GM21717 (cell line): ENCODE data around the gene PAGR1.
A peak's percentile ranks its signal among the peaks of the same experiment; 100 is the strongest.
"Not testable (repeated sequence)": the region's sequence is repeated elsewhere in the genome, so short reads cannot be mapped to it uniquely, and the experiment has no call there.

Experiments
- ATAC-seq: cut with Tn5 transposase; IDR thresholded peaks from one replicate; pipeline ENCODE4 v1.9.1; 2021; ENCODE audit warnings: mild to moderate bottlenecking, moderate library complexity; ENCODE audit not compliant: unreplicated experiment

Gene PAGR1

GRCh38 chr16:29815793-29816693 lies at the start of gene PAGR1:
Gene PAGR1, plus strand, starts transcription at chr16:29816152. Its CDS starts 374 bp downstream, at chr16:29816526.
- peak; percentile 44 for ATAC-seq

- ATAC-seq: no peak
These were observed 49.4 kb upstream of the PAGR1 start for GRCh38 chr16:29766571-29766970.

DNA sequence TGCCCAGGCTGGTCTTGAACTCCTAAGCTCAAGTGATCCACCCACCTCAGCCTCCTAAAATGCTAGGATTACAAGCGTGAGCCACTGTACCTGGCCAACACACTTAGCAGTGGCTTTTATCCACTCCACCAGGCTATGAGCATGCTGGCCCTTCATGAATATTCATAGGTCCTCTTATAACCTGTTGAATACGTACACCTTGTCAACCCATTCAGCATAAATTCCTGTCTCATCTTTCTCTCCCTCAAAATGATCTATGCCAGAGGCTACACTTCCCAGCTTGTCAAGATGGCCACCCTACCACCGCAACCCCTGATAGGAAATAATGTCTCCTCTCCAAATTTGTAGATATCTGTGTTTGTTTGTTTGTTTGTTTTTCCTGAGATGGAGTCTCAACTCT lies 48.9 kb upstream of the PAGR1 start:
- no peak for ATAC-seq

DNA sequence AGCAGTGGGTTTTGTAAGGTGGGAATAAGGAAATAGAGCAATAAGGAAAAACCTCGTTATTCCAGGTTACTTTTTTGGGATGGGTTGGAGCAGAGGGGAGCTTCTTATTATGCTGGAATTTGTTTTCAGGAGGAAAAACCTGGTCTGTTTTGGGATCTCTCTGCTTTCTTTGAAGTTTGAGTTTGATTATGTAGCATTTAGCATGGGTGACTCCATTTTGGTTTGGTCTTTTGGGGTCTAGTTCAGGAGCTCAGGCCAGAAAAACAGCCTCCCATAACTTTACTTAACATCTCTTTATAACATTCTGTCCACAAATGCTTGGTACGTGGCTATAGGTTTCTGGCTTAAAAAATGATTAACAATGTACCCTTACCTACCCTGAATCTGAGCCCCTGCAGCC lies 46.4 kb upstream of the PAGR1 start:
- ATAC-seq: no peak

- no peak for ATAC-seq
These were observed 45.6 kb upstream of the PAGR1 start for GRCh38 chr16:29770250-29770929.

DNA sequence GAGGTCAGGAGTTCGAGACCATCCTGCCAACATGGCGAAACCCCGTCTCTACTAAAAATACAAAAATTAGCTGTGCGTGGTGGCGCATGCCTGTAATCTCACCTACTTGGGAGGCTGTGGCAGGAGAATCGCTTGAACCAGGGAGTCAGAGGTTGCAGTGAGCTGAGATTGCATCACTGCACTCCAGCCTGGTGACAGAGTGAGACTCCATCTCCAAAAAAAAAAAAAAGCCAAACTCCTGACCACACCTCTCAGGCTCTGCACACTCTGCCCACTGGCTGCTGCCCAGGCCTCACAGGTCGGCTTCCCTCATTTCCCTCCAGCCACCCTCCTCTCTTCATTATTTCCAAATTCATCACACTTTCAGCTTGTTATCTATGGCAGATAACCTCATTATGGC lies 43.6 kb upstream of the PAGR1 start:
- not testable (repeated sequence) for ATAC-seq

DNA sequence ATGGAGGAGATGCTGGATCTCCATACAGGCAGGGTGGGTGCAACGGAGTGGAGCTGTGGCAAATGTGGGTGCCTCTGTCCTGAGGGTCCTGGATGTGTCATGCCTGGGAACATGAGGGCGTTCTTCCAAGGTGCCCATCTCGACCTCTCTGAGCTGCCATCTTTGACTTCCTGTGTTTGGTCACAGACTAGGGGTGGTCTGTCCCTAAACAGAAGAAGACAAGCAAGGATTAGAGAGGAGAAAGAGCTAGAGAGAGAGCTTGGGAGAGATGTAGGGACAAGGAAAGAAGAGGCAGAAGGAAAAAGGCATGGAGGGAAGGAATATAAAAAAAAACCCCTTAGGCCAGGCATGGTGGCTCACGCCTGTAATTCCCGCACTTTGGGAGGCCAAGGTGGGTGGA lies 41.2 kb upstream of the PAGR1 start:
- ATAC-seq: no peak

DNA sequence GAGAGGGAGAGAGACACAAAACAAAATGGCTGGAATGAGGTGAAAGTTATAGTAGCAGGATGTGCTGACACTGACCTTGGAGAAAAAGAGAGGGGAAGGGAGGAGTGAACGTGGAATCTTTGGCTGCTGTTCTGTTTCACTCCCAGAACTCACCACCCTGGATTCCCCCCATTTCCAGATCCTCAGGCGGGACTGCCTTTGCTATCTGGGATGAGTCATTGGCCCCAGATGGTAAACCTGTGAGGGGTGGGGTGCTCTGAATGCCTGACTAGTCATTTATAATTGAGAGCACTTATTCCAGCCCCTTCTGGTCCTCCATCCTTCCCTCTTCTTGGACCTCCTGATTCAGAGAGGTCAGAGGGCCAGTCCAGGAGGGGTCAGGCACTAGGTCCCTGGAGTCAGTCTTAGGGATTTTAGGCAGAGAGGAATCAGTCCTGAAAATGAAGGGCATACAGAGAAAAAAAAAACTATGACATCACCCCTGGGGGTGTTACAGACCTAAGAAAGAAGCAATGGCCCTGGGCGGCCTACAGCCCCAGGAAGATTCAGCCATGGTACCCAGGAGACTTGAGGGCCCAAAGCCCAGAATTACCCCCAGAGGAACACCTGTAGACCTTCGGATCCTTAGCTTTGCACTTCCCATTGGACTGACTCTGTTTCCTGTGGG lies 40.1 kb upstream of the PAGR1 start:
- no peak for ATAC-seq

- ATAC-seq: no peak
These were observed 38.2 kb upstream of the PAGR1 start, which contains the start of gene ZG16 for GRCh38 chr16:29777576-29778350. Gene ZG16, plus strand, starts transcription at chr16:29778256. Its CDS starts 1,011 bp downstream, at chr16:29779267.

DNA sequence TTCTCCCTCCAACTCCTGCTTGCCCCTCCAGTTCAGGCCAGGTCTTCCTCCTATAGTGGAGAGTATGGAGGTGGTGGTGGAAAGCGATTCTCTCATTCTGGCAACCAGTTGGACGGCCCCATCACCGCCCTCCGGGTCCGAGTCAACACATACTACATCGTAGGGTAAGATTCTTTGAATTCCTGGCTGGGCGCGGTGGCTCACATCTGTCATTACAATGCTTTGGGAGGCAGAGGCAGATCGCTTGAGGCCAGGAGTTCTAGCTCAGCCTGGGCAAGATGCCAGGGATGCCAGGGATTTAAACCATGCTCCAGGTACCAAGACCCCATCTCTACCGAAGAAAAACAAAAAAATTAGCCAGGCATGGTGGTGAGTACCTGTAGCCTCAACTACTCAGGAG lies 36.5 kb upstream of the PAGR1 start:
- ATAC-seq: no peak

DNA sequence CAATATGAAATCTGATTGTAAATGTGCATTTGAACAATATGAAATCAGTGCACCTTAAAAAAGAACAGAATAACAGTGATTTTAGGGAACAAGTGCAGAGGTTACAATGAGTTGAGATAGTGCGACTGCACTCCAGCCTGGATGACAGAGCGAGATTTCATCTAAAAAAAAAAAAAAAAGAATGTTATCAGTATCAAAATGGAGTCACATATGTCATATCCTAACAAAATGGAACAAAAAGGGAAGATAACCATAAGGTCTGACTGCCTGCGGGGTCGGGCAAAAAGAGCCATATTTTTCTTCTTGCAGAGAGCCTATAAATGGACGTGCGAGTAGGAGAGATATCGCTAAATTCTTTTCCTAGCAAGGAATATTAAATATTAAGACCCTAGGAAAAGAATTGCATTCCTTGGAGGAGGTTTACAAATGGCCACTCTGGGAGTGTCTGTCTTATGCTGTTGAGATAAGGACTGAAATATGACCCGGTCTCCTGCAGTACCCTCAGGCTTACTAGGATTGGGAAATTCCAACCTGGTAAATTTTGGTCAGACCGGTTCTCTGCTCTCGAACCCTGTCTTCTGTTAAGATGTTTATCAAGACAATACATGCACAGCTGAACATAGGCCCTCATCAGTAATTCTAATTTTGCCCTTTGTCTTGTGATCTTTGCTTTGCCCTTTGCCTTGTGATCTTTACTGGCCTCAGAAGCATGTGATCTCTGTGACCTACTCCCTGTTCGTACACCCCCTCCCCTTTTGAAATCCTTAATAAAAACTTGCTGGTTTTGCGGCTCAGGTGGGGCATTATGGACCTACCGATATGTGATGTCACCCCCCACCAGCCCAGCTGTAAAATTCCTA lies 32.6 kb upstream of the PAGR1 start:
- not testable (repeated sequence) for ATAC-seq

DNA sequence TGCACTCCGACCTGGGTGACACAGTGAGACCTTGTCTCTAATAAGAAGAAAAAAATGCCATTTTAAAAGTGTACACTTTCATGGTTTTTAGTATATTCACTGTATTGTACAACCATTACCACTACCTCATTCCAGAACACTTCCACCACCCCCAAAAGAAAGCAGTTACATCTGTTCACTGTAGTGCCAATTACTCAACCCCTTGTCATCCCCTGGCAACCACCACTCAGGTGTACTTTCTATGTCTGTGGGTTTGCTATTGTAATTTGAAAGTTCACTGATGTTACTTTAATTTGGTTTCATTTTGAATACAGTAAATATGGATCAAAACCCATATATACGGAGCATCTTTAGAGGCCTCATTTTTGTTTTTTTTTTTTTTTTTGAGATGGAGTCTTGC lies 31.8 kb upstream of the PAGR1 start:
- no peak for ATAC-seq

- ATAC-seq: peak; percentile 47
These were observed 31.0 kb upstream of the PAGR1 start for GRCh38 chr16:29784901-29785500.

- not testable (repeated sequence) for ATAC-seq
These were observed 28.8 kb upstream of the PAGR1 start for GRCh38 chr16:29787155-29787554.

DNA sequence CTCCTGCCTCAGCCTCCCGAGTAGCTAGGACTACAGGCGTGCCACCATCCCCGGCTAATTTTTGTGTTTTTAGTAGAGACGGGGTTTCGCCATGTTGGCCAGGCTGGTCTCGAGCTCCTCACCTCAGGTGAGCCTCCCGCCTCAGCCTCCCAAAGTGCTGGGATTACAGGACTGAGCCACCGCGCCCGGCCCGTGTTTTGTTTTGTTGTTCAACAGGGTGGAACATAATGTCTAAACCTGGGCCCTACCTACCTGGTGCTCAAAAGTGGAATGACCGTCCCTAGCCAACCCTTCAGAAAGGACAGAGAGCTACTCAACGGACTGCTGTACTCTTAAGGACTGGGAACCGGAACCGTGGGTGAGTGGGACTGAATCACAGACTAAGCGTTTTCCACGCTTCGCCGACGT lies 26.2 kb upstream of the PAGR1 start:
- no peak for ATAC-seq

- ATAC-seq: peak; percentile 76
These were observed 25.6 kb upstream of the PAGR1 start, which contains the start of gene KIF22 for GRCh38 chr16:29790183-29790948. Gene KIF22, plus strand, starts transcription at chr16:29790751. Its CDS starts 9 bp downstream, at chr16:29790760.

DNA sequence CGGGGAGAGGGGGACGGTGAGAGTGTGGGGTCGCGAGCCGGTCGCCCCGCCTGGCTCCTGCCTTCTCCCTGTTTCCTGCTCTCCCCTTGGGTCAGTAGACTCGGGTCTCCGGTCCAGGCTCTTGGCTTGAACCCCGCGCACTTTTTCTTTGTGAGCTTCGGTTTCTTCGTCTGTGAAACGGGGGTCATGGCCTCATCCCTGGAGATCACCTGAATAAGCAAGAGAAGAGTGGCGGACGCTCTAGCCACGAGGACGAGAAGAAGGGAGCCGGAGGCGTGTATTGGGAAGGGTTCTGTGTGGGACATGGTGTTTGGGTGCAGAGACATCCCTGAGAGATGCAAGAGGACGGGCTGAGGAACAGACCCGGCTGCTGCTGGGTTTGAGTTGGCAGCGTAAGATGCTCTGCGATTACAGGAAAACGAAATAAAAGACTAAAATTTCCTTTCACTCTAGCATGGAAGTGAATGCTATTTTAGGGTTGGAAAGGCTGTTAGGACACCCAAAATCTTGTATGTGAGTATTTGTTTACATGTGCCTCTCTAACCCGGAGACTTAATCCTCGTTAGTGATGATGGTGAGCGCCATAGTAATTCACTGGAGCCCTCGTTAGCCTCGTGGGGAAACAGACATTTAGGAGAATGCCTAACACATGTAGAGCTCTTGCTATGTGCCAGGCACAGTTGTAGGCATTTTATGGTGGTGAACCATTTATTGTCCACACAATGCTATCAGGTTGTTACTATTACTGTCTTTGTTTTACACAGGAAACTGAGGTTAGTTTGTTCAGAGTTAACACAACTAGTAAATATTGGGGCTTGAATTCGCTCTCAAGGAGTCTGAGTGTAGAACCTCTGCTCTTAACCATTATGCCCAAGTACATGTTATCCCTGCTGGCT lies 24.8 kb upstream of the PAGR1 start:
- peak; percentile 29 for ATAC-seq
